ENCODE results near the gene GABARAP. TPM values are rescaled to one million over a fixed set of nuclear protein-coding genes. Genes with fewer than 3 reads are reported as not detected.

The GABARAP gene
- total RNA-seq, 1 experiment from 2014 or later, result 228 TPM

- CTCF ChIA-PET, result interaction anchor here (6.0 kb wide), 1 partner anchor 16 kb away, joined by 36 read pairs; the partner anchor contains the start of genes ACADVL and DLG4
- ATAC-seq, result no peak
- DNase-seq (ENCODE audit: low spot score), result no peak
- no peak for TF ChIP-seq CDX4 (CRISPR knock-in tag; IDR thresholded peaks at IDR 0.05; ENCODE audit: borderline replicate concordance)
- Mint-ChIP-seq H3K36me3 (peaks cover 29% of the 10 kb centered on the region), H3K27ac (peak overlapping the region; percentile 15), H3K27me3 (ENCODE audit: low read depth) (no peaks in the 10 kb centered on the region), H3K4me3 (peak overlapping the region; percentile 95), H3K9me3 (no peaks in the 10 kb centered on the region), H3K4me1 (peaks cover 47% of the 10 kb centered on the region)
- POLR2A ChIA-PET, result no interaction called here
These were observed 5.4 kb downstream of the GABARAP start for GRCh38 chr17:7236808-7237207.

- ATAC-seq (no peak), DNase-seq (ENCODE audit: low spot score) (no peak)
- H3K36me3 Mint-ChIP-seq, result peaks cover 30% of the 10 kb centered on the region
- H3K27me3 Mint-ChIP-seq (ENCODE audit: low read depth), result no peaks in the 10 kb centered on the region
- H3K4me3 Mint-ChIP-seq, result no peak overlapping the region
- H3K9me3 Mint-ChIP-seq, result no peaks in the 10 kb centered on the region
- peaks cover 38% of the 10 kb centered on the region for H3K4me1 Mint-ChIP-seq
- TF ChIP-seq FOXP4 (CRISPR knock-in tag; IDR thresholded peaks at IDR 0.05) (no peak), CTCF (IDR thresholded peaks at IDR 0.05) (no peak), FOXP1 (CRISPR knock-in tag; IDR thresholded peaks at IDR 0.05; ENCODE audit: borderline replicate concordance) (no peak), ZNF396 (CRISPR knock-in tag; IDR thresholded peaks at IDR 0.05; ENCODE audit: borderline replicate concordance) (no peak), TP53 (CRISPR knock-in tag; IDR thresholded peaks at IDR 0.05) (no peak), JUN (CRISPR knock-in tag; IDR thresholded peaks at IDR 0.05) (no peak), ZNF138 (CRISPR knock-in tag; conservative IDR thresholded peaks at IDR 0.05) (no peak), FOXJ3 (CRISPR knock-in tag; IDR thresholded peaks at IDR 0.05; ENCODE audit: borderline replicate concordance) (no peak), ATF6 (CRISPR knock-in tag; IDR thresholded peaks at IDR 0.05) (no peak), IRF2 (CRISPR knock-in tag; IDR thresholded peaks at IDR 0.05; ENCODE audit: borderline replicate concordance, low read depth) (no peak), RORB (CRISPR knock-in tag; IDR thresholded peaks at IDR 0.05) (no peak), PRRX2 (CRISPR knock-in tag; IDR thresholded peaks at IDR 0.05) (no peak), CREM (CRISPR knock-in tag; IDR thresholded peaks at IDR 0.05) (no peak), ESRRA (CRISPR knock-in tag; IDR thresholded peaks at IDR 0.05; ENCODE audit: borderline replicate concordance) (no peak)
- no peak overlapping the region; the same call in none of the 2 replicates for H3K27ac Mint-ChIP-seq
- ChIA-PET CTCF (interaction anchor here (6.0 kb wide), 1 partner anchor 15 kb away, joined by 36 read pairs; the partner anchor contains the start of genes ACADVL and DLG4), POLR2A (no interaction called here)
These were observed 6.3 kb downstream of the GABARAP start for GRCh38 chr17:7235693-7236665.

Measured in WTC11 (cell line).